ENCODE data around the gene MFSD12. TPM values are rescaled to one million over a fixed set of nuclear protein-coding genes. Genes with fewer than 3 reads are reported as not detected.

MFSD12 gene
- total RNA-seq, 1 donor from 2014 or later = 76.9 TPM

DNA sequence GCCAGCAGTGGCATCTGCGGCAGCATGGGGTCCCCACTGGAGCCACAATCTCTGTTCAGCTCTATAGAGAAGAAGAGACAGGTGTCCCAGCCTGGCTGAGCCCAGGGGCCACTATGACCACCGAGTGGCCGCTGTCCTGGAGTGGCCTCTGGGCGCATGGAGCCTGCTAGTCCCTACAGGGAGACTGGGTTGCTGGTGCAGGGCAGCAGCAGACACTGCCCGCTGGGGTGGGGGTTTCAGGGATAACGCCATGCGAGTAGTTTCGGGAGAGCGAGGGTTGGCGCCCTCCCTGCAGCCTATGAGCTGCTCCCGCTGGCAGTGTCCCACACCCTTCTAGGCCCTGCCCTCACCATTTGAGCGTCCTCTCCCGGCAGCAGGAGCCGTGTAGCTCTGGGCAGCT lies 29.3 kb downstream of the MFSD12 start:
- intact Hi-C loops (cut with micrococcal nuclease) = no loop called here
- TF ChIP-seq, protein P1, sequence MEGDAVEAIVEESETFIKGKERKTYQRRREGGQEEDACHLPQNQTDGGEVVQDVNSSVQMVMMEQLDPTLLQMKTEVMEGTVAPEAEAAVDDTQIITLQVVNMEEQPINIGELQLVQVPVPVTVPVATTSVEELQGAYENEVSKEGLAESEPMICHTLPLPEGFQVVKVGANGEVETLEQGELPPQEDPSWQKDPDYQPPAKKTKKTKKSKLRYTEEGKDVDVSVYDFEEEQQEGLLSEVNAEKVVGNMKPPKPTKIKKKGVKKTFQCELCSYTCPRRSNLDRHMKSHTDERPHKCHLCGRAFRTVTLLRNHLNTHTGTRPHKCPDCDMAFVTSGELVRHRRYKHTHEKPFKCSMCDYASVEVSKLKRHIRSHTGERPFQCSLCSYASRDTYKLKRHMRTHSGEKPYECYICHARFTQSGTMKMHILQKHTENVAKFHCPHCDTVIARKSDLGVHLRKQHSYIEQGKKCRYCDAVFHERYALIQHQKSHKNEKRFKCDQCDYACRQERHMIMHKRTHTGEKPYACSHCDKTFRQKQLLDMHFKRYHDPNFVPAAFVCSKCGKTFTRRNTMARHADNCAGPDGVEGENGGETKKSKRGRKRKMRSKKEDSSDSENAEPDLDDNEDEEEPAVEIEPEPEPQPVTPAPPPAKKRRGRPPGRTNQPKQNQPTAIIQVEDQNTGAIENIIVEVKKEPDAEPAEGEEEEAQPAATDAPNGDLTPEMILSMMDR (IDR thresholded peaks at IDR 0.05) = no peak
- no peak overlapping the region for H3K27ac Mint-ChIP-seq
- no peaks in the 10 kb centered on the region for H3K27me3 Mint-ChIP-seq
- ATAC-seq (ENCODE audit: low read depth) = no peak
- H3K4me3 Mint-ChIP-seq = no peak overlapping the region
- H3K9me3 Mint-ChIP-seq = no peaks in the 10 kb centered on the region
- H3K36me3 Mint-ChIP-seq (ENCODE audit: low read depth) = peaks cover 24% of the 10 kb centered on the region
- ChIA-PET CTCF (no interaction called here), POLR2A (no interaction called here)
- DNase-seq = no peak
- H3K4me1 Mint-ChIP-seq = no peaks in the 10 kb centered on the region

DNA sequence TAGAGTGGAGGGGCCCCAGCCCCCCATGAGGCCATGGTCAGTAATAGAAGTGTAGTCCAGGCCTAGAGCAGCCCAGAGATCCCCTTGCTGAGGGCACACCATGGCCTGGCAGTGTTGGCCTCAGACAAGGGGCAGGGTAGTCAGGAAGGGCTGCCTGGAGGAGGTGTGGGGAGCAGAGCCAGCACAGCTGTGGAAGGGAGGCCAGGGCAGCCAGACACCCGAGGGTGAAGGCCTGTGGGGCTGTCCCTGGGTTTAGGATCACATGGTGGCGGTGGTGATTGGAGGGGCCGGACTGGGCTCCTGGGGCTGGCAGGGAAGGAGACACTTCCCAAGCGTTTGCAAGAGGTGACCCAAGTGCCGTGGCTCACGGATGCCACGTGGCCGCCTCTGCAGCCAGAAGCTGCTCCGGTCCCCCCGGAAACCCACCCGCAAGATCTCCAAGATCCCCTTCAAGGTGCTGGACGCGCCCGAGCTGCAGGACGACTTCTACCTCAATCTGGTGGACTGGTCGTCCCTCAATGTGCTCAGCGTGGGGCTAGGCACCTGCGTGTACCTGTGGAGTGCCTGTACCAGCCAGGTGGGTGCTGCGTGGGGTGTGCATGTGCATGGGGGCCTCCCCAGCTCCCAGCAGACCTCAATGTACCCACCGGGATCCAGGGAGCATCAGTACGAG lies 30.0 kb downstream of the MFSD12 start:
- DNase-seq (no peak), ATAC-seq (ENCODE audit: low read depth) (no peak)
- CTCF ChIA-PET = no interaction called here
- POLR2A ChIA-PET = no interaction called here
- no peak overlapping the region for H3K27ac Mint-ChIP-seq
- no peak overlapping the region for H3K4me3 Mint-ChIP-seq
- H3K36me3 Mint-ChIP-seq (ENCODE audit: low read depth) = peaks cover 24% of the 10 kb centered on the region
- no peaks in the 10 kb centered on the region for H3K9me3 Mint-ChIP-seq
- intact Hi-C loops (cut with micrococcal nuclease) = no loop called here
- TF ChIP-seq, protein P1 (IDR thresholded peaks at IDR 0.05) = no peak
- H3K27me3 Mint-ChIP-seq = no peaks in the 10 kb centered on the region
- H3K4me1 Mint-ChIP-seq = no peaks in the 10 kb centered on the region

DNA sequence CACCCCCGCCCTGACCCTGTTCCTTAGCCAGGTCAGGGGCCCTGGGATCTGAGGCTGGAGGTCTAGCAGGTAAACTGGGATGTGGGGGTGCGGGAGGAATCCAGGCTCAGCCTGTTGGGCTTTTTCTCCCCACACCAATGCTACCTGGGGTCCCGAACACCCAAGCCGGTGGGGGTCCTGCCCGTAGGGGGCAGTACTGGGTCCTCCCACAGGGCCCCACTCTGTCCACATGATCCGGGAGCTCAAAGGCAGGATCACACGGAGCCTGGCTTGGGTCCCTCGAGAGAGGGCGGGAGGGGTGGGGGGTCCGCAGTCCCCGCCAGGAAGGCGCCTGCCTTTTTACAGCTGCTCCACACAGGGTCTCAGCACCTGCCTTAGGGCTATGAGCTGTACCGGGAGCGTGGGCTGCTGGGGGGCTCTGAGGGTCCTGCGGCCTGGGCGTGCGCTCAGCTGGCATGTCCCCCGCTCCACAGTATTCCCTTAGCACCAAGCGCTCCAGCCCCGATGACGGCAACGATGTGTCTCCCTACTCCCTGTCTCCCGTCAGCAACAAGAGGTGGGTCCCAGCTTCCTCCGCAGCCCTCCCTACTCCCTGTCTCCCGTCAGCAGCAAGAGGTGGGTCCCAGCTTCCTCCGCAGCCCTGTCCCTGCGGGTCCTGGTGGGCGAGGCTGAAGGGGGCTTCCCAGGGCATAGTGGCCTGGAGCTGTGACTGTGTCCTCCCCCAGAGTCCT lies 30.7 kb downstream of the MFSD12 start:
- no peak overlapping the region for H3K4me3 Mint-ChIP-seq
- H3K36me3 Mint-ChIP-seq (ENCODE audit: low read depth) = peaks cover 26% of the 10 kb centered on the region
- DNase-seq (no peak), ATAC-seq (ENCODE audit: low read depth) (no peak)
- POLR2A ChIA-PET = no interaction called here
- H3K27ac Mint-ChIP-seq = no peak overlapping the region
- TF ChIP-seq, protein P1 (IDR thresholded peaks at IDR 0.05) = no peak
- intact Hi-C loops (cut with micrococcal nuclease) = no loop called here
- H3K9me3 Mint-ChIP-seq = no peaks in the 10 kb centered on the region
- no peaks in the 10 kb centered on the region for H3K4me1 Mint-ChIP-seq
- CTCF ChIA-PET = no interaction called here
- no peaks in the 10 kb centered on the region for H3K27me3 Mint-ChIP-seq

DNA sequence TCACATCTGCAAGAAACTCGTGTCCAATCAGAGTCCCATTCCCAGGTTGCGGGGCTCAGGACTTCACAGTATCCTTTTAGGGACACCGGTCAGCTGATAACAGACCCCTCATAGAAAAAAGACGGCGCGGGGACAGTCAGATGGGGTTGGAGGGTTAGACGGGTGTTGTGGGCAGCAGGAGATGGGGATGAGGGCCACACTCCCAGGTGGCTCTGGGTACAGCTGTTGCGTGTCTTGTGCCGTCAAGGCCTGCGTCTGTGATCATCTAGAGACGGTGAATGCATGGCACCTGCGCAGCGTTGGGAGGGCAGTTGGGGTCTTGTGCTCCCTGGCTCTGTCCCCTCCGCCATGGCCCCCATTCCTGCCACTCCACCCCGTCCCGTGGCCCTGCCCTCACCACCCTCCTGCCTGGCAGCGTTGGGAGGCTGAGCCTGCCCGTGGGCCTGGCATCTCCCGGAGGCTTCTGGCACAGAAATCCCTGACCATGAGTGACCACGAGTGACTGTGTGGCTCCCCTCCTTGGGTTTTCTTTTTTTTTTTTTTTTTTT lies 32.4 kb downstream of the MFSD12 start:
- peaks cover 6% of the 10 kb centered on the region for H3K4me1 Mint-ChIP-seq
- DNase-seq (no peak), ATAC-seq (ENCODE audit: low read depth) (no peak)
- POLR2A ChIA-PET = interaction anchor here (0.6 kb wide), 1 partner anchor 731 kb away, joined by 3 read pairs; no protein-coding TSS in a partner anchor
- CTCF ChIA-PET = no interaction called here
- H3K27me3 Mint-ChIP-seq = no peaks in the 10 kb centered on the region
- peaks cover 33% of the 10 kb centered on the region for H3K36me3 Mint-ChIP-seq (ENCODE audit: low read depth)
- H3K27ac Mint-ChIP-seq = no peak overlapping the region
- H3K9me3 Mint-ChIP-seq = no peaks in the 10 kb centered on the region
- TF ChIP-seq, protein P1 (IDR thresholded peaks at IDR 0.05) = no peak
- intact Hi-C loops (cut with micrococcal nuclease) = no loop called here
- H3K4me3 Mint-ChIP-seq = no peak overlapping the region

DNA sequence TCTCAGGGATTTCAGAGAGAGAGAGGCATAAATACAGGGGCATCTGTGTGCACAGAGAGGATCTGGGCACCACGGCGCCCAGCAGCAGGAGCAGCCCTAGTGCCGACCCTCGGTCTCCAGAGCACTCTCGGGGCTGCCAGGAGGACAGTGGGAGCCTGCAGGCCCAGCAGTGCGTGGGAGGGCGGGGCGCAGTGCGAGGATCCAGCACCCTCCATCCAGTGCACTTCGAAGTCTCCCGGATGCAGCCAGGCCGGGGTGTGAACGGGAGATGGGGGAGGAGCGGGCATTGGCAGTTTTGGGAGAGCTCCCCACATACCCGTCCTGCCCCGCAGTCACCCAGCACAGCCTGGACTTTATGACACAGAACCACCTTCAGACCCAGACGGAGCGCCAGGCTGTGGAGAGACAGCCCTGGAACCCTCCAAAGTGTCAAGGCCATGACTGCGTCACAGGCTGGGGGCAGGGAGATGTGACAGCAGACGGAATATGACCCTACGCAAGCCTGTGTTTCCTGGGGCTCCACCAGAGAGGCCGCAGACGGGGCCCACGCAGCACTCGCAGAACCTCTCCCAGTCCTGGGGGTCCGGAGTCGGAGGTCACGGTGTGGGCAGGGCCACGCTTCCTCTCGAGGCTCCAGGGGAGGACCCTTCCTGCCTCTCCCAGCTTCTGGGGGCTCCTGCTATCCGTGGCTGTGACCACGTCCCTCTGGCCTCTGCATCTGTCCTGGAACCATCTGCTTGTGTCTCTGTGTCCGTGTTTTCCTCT lies 33.1 kb downstream of the MFSD12 start:
- Mint-ChIP-seq H3K4me1 (peaks cover 13% of the 10 kb centered on the region), H3K36me3 (ENCODE audit: low read depth) (peaks cover 33% of the 10 kb centered on the region), H3K27me3 (no peaks in the 10 kb centered on the region), H3K27ac (no peak overlapping the region), H3K9me3 (no peaks in the 10 kb centered on the region), H3K4me3 (no peak overlapping the region)
- no peak for ATAC-seq (ENCODE audit: low read depth)
- ChIA-PET CTCF (no interaction called here), POLR2A (no interaction called here)
- TF ChIP-seq, protein P1 (IDR thresholded peaks at IDR 0.05) = no peak
- DNase-seq = no peak
- intact Hi-C loops (cut with micrococcal nuclease) = no loop called here

Data from activated B cell treated with CpG ODN at 0.5 μM for 24 hours (primary cell).